DMS53 treated with DMSO at 0.1 percent for 48 hours (cell line): ENCODE data around the gene TNFRSF6B.

Experiments
- DNase-seq: peaks from one replicate; lab custom pipeline; 2025; ENCODE audit not compliant: unreplicated experiment; lab: John Stamatoyannopoulos, UW

Gene TNFRSF6B

DNA sequence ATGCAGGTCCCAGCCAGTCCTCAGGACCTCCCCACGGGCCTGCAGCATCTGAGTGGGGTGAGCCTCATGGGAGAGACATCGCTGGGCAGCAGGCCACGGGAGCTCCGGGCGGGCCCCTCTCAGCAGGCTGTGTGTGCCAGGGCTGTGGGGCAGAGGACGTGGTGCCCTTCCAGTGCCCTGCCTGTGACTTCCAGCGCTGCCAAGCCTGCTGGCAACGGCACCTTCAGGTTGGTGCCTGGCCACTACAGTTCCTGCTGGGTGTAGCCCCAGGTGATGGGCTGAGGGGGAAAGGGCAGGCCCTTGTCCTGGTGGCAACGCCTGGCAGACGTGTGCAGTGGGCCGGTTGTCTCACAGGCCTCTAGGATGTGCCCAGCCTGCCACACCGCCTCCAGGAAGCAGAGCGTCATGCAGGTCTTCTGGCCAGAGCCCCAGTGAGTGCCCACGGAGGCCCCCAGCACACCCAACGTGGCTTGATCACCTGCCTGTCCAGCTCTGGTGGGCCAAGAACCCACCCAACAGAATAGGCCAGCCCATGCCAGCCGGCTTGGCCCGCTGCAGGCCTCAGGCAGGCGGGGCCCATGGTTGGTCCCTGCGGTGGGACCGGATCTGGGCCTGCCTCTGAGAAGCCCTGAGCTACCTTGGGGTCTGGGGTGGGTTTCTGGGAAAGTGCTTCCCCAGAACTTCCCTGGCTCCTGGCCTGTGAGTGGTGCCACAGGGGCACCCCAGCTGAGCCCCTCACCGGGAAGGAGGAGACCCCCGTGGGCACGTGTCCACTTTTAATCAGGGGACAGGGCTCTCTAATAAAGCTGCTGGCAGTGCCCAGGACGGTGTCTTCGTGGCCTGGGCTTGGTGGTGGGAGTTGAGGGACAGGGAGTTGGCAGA lies 787 bp upstream of the TNFRSF6B start:
- no peak for DNase-seq

DNA sequence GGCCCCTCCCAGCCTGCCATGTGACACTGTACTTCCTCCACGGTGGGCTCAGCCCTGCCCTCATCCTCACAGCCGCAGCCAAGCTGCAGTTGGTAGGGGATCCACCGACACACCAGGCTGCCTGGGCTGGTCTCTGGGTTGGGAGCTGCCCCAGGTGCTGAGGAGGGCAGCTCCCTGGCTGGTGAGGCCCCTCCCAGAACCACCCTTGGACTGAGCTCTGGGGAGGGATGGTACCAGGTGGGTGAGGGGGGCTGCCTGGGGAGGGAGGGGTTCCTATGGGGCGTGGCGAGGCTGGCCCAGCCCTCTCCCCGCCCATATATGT lies 185 bp upstream of the TNFRSF6B start:
- no peak for DNase-seq

DNA sequence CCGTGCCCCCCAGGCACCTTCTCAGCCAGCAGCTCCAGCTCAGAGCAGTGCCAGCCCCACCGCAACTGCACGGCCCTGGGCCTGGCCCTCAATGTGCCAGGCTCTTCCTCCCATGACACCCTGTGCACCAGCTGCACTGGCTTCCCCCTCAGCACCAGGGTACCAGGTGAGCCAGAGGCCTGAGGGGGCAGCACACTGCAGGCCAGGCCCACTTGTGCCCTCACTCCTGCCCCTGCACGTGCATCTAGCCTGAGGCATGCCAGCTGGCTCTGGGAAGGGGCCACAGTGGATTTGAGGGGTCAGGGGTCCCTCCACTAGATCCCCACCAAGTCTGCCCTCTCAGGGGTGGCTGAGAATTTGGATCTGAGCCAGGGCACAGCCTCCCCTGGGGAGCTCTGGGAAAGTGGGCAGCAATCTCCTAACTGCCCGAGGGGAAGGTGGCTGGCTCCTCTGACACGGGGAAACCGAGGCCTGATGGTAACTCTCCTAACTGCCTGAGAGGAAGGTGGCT lies 960 bp downstream of the TNFRSF6B start:
- DNase-seq: no peak

DNA sequence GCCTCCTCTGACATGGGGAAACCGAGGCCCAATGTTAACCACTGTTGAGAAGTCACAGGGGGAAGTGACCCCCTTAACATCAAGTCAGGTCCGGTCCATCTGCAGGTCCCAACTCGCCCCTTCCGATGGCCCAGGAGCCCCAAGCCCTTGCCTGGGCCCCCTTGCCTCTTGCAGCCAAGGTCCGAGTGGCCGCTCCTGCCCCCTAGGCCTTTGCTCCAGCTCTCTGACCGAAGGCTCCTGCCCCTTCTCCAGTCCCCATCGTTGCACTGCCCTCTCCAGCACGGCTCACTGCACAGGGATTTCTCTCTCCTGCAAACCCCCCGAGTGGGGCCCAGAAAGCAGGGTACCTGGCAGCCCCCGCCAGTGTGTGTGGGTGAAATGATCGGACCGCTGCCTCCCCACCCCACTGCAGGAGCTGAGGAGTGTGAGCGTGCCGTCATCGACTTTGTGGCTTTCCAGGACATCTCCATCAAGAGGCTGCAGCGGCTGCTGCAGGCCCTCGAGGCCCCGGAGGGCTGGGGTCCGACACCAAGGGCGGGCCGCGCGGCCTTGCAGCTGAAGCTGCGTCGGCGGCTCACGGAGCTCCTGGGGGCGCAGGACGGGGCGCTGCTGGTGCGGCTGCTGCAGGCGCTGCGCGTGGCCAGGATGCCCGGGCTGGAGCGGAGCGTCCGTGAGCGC lies 1.6 kb downstream of the TNFRSF6B start:
- no peak for DNase-seq

DNA sequence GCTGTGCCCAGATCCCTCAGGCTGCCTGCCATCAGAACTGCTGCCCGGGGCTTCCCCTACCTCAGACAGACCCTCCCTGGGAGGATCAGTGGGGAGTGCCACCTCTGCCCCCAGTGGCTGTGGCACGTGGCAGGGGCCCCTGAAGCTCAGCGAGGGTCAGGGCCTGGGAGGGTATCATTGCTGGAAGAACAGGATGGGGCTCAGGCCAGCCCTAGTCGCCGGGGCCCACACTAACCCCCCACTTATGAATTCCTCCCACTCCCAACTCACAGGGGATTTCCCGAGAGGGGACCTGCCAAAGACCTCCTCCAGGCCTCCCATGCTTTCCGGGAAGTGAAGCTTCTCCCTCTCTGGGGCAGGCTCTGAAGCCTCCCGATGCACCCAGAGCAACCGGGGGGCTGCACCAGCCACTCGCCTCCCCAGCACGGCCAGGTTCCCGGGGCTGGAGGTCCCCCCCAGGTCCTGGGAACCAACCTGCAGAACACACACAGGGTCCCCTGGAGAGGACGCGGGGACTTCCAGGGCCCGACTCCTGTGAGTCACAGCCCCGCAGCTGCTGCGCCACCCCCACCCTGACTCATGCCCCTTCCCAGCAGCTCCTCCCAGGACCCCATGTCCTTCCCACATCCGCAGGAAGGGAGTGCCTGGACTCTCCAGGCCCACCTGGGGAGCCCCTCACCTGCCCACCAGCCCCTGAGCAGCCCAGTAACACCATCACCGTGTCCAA lies 2.5 kb downstream of the TNFRSF6B start:
- no peak for DNase-seq

DNA sequence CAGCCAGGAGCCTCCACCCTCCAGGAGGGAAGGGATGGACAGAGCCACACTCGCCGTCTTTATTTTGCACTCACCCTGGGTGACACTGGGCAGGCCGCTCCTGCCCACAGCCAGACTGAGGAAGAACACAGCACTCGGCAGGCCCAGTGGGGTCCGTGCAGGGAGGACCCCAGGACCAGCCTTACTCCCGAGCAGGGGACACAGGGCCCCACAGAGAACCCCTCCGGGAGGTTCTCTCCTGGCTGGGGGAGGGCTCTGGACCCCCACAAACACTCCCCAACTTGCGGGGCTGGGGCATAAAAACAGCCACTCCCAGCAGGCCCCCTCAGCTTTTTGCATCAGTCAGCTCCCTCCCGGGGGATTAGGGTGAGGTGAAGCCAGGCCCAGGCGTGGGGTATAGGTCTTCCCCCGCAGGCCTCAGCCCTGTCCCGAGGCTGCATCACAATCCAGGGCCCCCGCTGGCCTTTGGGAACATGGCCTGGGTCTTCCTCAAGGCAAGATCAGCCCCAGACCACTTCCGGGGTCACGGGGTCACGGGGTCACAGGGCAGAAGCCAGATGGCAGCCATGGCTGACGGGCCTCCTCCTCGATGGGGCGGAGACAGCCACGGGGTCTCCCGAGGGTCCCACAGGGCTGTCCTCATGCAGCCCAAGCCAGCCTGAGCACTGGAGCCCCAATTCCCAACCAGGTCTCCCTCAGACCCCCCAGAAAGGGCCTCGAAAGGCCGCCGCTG lies 3.2 kb downstream of the TNFRSF6B start:
- DNase-seq: no peak

DNA sequence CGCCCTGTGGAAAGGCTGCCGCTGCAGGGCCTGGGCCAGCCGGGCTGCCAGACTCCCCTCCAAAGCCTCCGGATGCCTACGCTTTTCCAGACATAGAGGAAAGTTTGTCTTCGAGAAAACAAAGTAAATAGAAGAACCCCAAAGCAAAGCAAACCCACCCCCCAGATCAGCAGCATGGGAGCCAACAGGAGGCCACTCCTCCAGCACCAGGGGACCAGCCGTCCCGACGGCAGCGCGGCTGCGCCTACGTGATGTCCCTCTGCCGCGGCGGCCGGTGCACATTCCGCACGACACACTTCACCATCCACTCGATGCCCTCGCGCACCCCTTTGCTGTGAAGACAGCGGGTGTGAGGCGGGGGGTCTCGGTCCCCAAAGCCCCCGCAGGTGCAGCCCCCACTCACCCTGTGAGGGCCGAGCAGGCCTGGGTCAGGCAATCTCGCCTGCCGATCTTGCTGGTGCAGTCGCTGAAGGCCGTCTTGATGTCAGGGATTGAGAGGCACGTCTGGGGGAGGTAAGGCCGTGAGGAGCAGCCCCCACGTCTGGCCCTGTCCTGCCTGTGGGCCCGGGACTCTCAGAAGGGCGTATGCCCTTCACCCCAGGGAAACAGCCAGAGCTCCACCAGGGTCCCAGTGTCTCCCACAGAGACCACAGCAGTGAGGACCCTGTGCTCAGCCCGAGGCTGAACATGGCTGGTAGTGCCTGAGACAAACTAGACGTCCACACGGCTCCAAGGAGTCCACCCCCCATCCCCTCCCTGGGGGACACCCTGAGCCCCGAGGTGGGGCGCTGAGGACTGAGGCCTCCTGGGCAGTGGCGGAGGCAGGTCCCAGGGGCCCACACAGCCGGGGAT lies 4.0 kb downstream of the TNFRSF6B start:
- no peak for DNase-seq

DNA sequence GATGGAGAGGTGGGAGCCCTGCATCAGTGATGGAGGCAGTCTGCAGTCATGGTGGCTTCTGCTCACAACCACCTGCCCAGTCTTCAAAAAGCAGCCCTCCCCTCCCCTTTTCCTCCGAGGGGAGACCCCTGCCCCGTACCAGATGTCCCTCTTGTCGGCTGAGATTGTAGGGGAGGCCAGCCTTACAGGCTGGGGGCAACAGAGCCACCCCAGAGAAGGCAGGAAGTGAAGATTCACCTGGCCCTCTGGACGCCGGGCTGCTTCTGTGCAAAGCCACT lies 4.5 kb downstream of the TNFRSF6B start:
- no peak for DNase-seq

DNA sequence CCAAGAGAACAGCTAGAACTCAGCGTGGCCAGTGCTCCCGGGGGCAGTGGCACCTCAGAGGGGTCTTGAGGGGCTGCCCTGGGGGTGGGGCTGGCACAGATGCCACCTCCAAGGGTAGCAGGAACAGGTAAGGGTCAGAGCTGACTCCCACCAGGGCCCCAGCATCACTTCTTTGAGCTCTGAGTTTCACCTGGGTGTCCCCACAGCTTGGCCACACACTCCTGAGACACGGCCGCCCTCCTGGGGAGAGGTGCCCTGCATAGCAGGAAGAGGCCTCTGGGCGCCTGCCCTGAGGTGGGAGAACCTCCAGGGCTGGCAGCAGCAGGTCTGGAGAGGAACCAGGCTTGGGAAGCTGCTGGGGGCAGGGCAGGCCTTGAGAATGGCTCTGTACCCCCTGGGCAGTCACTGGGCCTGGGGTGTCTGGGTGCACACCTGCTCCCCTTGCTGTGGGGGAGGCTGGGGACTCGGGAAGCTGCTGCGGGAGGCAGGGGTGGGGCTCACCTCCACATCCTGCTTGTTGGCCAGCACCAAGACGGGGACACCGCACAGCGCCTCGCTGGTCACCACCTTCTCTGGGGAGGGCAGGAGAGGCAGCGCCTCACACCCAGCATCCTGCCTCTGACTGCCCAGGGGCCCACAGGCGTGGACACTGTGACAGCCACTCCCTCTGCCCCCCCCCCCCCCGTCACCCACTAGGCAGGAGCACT lies 5.0 kb downstream of the TNFRSF6B start:
- DNase-seq: no peak

DNA sequence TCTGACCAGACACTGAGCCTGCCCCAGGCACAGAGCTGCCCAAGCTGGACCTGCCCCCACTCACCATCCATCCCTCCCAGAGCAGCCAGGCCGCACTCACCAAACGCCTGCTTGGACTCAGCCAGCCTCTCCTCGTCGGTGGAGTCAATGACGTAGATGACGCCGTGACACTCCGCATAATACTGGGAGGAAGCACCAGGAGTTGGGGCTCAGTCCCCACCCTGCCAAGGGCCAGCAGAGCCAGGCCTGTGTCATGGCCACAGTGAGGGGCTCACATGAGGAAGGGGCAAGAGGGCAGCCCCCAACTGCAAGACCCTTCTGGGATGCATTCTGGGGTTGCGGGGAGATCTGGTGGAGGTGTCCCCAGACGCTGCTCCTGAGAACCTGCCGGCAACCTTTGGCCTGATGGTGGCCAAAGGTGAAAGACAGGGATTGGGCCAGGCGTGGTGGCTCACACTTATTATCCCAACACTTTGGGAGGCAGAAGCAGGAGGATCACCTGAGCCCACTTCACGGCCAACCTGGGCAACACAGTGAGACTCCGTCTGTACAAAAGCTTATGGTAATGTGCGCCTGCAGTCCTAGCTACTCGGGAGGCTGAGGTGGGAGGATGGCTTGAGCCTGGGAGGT lies 5.7 kb downstream of the TNFRSF6B start:
- no peak for DNase-seq

DNA sequence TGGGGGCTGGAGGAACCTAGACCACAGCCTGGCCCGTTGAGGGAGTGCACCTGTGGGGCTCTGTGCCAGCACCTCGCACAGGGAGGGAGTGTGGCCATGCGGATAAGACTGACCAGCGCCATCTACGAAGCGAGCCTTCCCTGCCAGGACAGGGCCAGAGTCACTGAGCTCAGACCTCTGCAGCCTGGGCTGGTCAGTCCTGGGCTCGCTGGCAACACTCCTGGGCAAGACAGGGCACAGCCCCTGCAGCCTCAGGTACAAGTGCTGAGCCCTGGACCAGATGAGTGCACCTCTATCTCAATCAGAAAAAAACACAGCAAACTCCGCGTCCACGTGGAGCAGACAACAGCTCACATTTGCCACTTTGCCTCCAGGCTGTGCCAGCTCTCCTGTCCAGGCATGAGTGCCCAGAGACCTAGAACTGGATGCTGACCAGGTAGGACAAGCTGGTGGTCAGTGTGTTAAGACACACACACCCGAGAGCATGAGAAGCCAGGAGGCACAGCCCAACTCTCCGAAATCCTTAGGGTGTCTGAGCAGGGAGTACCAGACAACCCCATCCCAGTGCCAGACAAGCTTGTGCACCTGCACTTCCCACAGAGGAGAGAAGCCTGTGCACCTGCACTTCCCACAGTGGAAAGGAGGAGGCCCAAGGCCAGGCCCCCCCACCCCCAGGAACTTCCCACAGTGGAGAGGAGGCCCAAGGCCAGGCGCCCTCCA lies 6.5 kb downstream of the TNFRSF6B start:
- no peak for DNase-seq

DNA sequence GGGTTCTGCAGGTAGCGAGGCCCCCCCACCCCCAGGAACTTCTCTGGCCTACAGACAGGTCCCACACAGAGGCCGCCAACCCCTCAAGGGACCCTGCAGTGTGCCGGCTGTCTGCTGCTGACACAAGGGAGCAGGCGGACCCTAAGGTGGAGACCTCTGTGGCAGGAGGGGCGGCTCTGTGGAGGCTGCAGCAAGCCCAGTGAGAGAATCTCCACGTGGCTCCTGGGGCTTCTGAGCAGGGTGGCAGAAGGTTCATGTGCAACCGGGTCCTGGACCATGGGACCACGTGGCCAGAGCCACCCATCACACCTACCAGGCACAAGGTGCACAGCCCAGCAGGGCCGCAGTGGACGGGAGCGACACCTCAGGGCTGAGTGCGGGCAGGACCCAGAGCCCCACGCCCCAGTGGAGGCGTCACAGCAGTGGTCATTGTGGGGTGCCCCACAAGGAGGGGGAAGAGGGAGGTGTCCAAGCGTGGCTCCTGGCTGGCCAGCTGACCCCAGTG lies 7.1 kb downstream of the TNFRSF6B start:
- no peak for DNase-seq

DNA sequence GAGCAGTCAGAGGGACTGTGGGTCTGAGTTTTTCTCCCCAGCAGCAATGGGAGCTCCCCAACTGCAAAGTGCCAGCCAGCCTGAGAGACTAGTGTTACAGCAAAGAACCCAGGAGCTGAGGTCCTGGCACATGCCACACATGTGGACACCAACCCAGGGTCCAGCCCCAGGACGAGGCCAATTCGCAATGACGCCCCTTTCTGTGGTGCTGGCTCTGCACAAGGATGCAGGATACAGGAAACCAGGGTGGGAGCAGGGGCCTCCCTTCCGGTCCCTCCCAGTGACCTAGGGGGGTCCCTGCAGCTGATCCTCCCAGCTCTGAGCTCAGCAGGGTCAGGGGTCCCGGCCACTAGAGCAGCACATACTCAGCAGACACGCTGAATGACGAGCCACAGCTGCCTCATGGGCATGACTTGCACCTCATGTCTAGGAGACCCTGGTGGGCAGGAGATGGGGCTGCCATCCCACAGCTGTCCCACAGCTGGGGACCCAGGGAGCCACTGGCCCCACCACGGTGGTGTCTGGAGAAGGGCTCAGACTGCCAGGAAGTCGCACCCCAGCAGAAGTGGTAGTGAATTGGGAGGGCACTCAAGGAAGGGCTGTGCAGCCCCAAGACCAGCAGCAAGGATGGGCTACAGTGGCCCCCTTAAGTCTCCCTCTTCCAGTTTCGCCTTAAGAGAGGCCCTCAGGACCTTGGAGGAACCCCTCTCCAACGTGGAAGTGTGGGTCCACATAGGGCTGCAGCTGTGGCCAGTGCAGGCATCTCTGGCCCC lies 7.7 kb downstream of the TNFRSF6B start:
- DNase-seq: no peak

DNA sequence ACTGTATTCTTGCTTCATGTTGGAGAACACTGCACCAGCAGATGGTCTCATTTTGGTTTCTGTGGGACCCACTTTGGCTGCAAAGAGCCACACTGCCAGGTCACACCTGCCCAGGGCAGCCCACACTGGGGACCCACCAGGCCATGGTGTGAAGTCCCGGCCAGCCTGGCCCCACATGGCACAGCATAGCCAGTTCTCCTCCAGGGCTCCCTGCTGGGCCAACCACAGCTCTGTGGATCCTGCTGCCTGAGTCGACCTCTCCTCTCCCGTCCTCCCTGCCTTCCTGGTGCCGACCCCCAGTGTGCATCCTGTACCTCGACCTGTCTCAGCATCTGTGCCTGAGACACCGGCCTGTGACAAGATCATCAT lies 8.3 kb downstream of the TNFRSF6B start:
- no peak for DNase-seq

DNA sequence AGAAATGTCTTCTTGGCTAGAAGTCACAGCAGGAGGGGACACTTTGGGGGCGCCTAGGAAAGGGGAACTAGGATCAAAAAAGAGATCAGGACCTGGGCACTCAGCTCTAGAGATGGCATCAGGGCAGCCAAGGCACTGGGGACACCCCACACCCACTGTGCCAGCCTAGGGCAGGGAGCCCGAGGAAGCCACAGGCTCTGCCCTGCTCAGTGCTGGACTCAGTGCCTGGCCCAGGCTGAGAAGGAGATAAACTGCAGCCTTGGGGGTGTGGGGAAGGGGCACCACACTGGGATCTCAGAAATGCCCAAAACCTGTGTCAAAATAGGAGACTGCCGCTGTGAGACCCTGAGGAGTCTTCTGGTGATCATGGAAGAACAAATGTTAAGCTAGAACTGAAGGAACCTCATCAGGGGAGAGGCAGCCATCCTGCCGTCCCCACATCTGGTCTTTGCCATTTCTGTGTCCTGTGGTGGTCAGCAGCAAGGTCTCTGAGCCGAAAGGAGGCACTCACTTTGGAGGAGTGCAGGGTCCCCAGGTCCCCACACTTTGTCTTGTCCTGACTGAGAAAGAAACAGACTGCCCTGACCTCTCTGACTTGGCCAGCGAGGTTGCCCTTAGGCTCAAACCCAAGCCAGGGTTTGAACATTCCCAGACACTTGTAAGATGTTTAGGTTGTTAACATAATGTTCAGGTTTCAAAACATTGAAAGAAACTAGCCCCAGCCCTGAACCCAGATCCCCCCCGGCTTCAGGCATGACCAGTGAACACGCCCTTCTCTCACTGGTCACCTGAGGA lies 9.0 kb downstream of the TNFRSF6B start:
- DNase-seq: no peak

DNA sequence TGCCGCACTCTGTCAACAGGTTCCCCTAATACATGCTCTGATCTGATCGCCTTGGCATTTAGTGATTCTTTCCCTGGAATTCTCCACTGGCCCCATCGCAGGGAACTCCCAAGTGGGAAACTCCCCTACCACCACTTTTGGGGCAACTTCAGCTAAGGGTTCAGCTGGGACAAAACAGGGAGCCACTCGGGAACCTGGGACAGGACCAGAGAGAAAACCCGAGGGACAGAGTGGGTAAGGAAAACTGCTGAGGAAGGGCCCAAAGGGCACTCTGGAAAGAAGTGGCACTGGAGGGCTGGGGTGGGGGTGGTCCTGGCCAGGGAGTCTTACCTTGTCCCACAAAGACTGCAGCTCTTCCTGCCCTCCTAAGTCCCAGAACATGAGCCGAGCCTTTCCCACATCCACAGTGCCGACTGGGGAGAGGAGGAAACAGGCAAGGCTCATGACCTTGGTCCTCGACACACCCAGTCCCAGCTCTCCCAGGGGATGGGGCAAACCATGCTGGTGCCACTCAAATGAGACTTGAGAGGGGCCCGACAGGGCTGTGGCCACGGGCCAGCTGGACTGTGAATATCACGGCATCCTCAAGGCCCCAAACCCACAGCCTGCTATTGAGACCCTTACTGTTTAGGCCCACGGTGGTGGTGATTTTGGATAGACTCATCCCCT lies 9.7 kb downstream of the TNFRSF6B start:
- no peak for DNase-seq
